Uterus (tissue), 2 donors: ENCODE results near the gene SVEP1.

Experiments used
- CTCF ChIP-seq, 4 experiments: fragments of 200-600 bp in 2 of 4; fragments of 450-650 bp in 2 of 4; sonication (generic) in 2 of 4; IDR thresholded peaks; one replicate each; pipeline ENCODE4 v1.5.1; 2016 to 2019; ENCODE audit warnings: antibody characterized with exemption in 4 of 4, mild to moderate bottlenecking in 2 of 4, moderate library complexity in 1 of 4
- POLR2A ChIP-seq, 2 donors: fragments of 450-650 bp; IDR thresholded peaks; one replicate each; pipeline ENCODE4 v1.6.1; 2016; ENCODE audit warnings: antibody characterized with exemption in 2 of 2, mild to moderate bottlenecking in 1 of 2, moderate library complexity in 1 of 2

DNA sequence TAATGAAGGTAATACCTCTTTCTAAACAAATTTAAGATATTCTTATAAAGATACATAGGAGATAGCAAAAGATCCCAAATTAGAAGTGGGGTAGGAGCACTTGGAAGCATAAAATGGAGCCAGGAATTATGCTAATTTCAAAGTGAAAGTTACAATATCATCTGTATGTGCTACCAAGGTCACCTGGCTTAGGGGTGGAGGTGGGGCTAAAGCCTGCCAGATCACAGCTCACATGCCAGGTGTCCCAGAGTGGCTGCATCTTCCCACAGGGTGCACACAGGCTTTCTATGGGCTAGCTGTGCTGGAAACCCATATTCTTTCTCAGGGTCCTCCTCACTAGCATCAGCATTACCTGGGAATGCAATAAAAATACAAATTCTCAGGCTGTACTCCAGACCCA is 123.7 kb downstream of the SVEP1 start:
- TF ChIP-seq CTCF (IDR thresholded peaks at IDR 0.05) (no peak), POLR2A (IDR thresholded peaks at IDR 0.05) (no peak)
